ENCODE results near the gene KIF1A.

Gene KIF1A, protein sequence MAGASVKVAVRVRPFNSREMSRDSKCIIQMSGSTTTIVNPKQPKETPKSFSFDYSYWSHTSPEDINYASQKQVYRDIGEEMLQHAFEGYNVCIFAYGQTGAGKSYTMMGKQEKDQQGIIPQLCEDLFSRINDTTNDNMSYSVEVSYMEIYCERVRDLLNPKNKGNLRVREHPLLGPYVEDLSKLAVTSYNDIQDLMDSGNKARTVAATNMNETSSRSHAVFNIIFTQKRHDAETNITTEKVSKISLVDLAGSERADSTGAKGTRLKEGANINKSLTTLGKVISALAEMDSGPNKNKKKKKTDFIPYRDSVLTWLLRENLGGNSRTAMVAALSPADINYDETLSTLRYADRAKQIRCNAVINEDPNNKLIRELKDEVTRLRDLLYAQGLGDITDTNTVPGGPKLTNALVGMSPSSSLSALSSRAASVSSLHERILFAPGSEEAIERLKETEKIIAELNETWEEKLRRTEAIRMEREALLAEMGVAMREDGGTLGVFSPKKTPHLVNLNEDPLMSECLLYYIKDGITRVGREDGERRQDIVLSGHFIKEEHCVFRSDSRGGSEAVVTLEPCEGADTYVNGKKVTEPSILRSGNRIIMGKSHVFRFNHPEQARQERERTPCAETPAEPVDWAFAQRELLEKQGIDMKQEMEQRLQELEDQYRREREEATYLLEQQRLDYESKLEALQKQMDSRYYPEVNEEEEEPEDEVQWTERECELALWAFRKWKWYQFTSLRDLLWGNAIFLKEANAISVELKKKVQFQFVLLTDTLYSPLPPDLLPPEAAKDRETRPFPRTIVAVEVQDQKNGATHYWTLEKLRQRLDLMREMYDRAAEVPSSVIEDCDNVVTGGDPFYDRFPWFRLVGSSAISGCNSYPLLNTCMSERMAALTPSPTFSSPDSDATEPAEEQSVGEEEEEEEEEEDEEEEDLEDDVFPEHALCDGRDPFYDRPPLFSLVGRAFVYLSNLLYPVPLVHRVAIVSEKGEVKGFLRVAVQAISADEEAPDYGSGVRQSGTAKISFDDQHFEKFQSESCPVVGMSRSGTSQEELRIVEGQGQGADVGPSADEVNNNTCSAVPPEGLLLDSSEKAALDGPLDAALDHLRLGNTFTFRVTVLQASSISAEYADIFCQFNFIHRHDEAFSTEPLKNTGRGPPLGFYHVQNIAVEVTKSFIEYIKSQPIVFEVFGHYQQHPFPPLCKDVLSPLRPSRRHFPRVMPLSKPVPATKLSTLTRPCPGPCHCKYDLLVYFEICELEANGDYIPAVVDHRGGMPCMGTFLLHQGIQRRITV (N-terminal part only)

DNA sequence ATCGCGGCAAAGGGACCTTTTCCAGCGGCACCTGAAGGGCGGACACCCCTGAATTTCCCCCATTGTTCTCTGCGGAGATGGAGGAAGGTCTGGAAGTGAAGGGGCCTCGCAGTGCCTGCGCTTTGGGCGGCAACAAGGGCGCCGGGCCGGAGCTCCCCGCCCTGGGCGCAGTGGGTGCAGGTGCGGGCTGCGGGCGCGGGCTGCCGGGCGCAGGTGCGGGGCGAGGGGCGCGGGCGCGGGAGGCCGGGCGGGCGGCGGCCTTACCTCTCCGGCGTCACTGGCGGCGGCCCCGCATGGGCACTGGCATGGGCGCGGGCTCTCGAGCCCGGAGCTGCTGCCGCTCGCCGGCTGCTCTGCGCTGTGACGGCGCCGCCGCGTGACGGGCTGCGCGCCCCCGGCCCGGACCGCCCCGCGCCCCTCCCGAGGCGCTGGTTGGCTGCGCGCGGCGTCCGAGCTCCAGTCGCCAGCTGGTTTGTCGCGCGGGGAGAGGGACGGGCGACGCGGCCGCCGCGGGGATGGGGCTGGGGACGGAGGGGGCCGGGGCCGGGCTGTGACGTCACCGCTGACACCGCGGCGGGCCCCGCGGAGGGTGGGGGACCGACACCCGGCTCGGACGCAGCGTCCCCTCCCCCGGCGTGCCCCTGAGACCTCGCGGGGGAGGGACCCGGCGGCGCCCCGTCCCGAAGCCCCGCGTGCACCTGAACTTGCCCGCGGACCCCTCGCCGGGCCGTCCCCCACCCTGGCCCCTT, at the start of gene KIF1A:
Gene KIF1A, minus strand, starts transcription at position 362 of the 749 bp plus-strand sequence. CDS start 22,467 bp downstream, outside the sequence.
- DNase-seq: no peak

- no peak for DNase-seq
Observed at GRCh38 chr2:240869109-240869955, 49.3 kb upstream of the KIF1A start.

DNA sequence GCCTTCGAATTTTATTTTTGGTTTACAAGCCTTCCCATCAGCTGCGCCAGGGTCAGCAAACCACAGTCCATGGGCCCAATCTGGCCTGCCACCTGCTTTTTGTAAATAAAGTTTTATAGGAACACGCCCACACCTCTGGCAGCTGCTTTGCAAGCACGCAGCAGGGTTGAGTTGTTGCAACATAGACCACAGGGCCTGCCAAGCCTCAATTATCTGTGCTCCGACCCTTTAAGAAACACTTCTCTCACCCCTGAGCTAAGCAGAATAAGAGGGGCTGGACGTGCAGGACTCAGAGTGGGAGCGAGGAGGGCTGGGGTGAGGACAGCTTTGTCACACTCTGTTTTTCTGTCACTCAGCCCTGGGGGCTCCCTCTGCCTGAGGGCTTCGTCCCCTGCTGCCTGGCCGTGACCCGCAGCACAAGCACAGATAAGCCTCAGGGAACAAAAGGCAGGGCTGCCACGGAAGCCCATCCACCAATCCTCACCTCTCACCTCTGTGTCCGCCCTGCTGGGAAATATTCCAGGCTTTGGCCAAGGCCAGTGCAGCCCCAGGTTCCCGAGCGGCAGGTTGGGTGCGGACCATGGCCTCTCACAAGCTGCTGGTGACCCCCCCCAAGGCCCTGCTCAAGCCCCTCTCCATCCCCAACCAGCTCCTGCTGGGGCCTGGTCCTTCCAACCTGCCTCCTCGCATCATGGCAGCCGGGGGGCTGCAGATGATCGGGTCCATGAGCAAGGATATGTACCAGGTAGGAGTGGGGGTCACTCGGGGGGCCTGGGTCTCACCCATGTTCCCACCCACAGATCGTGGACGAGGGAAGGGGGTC, 48.5 kb upstream of the KIF1A start, which contains the start of gene AGXT:
Gene AGXT, plus strand, starts transcription at position 539 of the 823 bp plus-strand sequence. Its CDS starts 42 bp downstream, at position 581.
- peak; percentile 17 for DNase-seq

- no peak for DNase-seq
Observed at GRCh38 chr2:240865391-240865790, 45.4 kb upstream of the KIF1A start.

- no peak for DNase-seq
Observed at GRCh38 chr2:240864475-240864874, 44.5 kb upstream of the KIF1A start.

DNA sequence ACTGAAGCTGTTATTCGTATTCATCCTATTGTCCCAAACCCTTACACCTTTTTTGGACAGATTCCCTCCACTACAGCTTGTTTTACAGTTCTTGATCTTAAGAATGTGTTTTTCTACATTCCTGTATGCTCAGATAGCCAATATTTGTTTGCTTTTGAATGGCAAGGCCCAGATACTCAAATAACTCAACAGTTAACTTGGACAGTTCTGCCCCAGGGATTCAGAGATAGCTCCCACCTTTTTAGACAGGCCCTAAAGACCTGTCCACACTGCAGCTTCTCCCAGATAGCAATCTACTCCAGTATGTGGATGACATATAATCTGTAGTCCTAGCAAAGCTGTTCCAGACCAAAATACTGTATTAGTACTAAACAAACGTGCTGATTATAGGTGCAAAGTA, 41.5 kb upstream of the KIF1A start:
- DNase-seq: no peak

- DNase-seq: no peak
Observed at GRCh38 chr2:240858871-240859270, 38.9 kb upstream of the KIF1A start.

GRCh38 chr2:240858321-240858720, 38.3 kb upstream of the KIF1A start:
- DNase-seq: no peak

GRCh38 chr2:240857039-240858008, 37.3 kb upstream of the KIF1A start:
- DNase-seq: no peak

DNA sequence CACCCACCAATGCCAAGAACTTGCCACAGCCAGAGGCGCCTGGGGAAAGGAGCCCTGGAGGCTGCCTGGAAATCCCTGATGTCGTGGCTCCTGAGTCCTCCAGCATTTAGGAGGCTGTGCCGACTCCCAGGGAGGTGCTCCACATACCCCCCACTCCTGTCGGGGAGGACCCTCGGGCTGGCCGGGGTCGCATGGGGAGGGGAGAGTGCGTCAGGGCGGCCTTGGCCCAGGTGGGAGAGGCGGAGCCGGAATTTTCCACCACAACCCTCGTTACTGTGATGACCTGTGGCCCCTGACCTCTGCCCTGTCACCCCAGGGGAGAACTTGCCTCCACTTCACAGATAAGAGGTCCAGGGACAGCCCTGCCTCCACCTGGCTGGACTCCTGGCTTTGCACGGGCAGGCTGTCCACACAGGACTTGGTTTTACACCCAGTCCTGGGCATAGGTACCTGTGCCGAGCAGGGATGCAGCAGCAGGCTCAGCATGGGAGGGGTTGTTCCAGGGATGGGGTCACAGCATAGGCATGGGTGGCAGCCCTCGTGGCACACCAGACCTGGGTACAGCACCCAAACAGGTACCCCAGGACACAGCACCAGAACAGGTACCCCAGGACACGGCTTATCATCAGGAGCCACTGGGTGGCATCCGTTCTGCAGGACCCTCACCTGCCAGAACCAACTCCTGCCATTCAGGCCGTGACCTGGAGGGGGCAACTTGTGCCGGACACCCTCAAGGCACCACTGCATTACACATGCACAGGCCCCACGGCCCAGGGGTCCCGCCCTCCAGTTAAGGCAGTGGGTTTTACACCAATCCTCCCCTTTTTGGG, 36.3 kb upstream of the KIF1A start:
- DNase-seq: no peak

- DNase-seq: no peak
Observed at GRCh38 chr2:240855670-240856069, 35.7 kb upstream of the KIF1A start.

- no peak for DNase-seq
Observed at GRCh38 chr2:240852671-240853314, 32.8 kb upstream of the KIF1A start.

DNA sequence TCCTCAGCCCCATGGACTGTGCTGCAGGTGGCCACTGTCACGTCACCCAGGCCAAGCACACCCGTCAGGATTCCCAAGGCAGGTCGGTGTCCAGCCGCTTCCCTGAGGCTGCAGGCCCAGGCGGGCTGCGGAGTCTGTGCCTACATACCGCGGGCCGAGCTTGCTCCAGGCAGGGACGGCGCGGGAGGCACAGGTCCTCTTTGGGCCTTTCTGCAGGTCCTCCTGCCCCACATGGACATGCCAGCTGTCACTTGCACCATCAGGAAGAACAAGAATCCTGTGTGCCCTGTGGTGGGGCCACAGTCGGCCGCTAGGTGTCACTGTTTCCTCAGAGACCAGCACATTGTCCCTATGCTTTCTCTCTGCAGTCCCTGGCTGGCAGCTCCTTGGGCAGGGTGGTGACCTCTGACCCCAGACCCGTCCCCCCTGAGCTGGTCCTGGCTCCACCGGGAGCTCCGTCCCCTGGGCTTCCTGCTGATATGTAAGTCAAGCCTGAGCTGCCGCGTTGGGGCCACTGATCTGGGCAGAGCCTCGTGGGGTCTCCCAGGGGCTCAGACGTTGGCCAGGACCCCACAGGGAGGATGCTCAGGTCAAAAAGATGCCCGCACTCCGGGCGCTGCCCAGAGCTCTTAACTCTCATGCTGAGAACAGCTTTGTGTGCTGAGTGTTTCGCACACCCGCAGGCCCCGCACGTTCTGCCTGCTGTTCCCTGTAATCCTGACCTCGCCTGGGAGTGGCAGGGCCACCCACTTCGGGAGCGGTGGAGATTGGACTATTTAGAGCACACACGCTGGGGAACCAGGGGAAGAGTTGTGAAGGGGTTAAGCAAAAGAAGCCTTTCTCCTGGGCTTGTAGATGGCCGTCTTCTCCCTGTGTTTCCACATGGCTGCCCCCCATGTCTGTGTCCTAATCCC, 31.3 kb upstream of the KIF1A start:
- no peak for DNase-seq

- DNase-seq: no peak
Observed at GRCh38 chr2:240850756-240851077, 30.7 kb upstream of the KIF1A start.

- DNase-seq: no peak
Observed at GRCh38 chr2:240850026-240850425, 30.0 kb upstream of the KIF1A start.

DNA sequence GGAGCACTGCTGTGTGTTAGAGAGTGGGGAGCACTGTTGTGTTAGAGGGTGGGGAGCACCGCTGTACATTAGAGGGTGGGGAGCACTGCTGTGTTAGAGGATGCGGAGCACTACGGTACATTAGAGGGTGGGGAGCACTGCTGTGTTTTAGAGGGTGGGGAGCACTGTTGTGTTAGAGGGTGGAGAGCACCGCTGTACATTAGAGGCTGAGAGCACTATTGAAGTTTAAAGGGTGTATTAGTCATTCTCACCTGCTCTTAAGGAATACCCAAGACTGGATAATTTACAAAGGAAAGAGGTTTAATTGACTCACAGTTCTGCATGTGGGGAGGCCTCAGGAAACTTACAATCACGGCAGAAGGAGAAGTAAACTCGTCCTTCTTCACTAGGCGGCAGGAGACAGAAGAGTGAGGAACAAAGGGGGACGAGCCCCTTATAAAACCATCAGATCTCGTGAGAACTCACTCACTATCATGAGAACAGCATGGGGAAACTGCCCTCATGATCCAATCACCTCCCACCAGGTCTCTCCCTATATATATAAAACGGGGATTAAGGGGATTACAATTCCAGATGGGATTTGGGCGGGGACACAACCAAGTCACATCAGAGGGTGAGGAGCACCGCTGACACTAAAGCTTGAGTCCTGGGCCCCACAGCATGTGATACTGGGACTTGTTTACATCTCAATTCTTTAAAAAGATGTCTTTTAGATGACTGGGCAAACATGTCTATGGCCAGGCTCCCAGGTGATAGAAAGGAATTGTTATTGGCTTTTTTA, 29.1 kb upstream of the KIF1A start:
- DNase-seq: no peak

Data from SIG-M5 (cell line).